GM19452 (cell line): ENCODE data around the gene SMOC2.

Source experiments
- ATAC-seq: cut with Tn5 transposase; IDR thresholded peaks from one replicate; pipeline ENCODE4 v1.9.1; 2021; ENCODE audit not compliant: unreplicated experiment

The SMOC2 gene

GRCh38 chr6:168415098-168415992, 25.6 kb upstream of the SMOC2 start:
- ATAC-seq: no peak

- no peak for ATAC-seq
These were observed 24.9 kb upstream of the SMOC2 start for GRCh38 chr6:168415993-168416530.

- ATAC-seq: no peak
These were observed 24.5 kb upstream of the SMOC2 start for GRCh38 chr6:168416531-168416930.

DNA sequence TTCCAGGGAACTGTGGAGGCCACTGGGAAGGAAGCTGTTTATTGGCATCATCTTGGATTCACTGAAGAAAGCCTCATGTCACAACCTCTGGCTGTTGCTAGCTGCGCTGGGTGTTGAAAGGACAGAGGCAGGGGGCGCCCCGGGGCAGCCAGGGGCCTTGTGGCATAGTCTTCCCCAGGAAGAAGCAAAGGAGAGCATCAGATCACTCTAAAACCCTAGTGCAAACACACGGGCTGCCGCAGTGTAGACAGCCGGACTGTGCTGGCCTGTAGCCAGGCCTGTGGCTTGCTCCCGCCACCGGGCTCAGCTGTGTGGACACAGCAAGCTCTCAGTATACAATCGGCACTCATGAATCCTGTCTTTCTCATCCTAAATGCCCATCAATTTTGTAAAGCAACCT, 23.8 kb upstream of the SMOC2 start:
- no peak for ATAC-seq

- no peak for ATAC-seq
These were observed 23.1 kb upstream of the SMOC2 start for GRCh38 chr6:168417679-168418557.

GRCh38 chr6:168418711-168419121, 22.3 kb upstream of the SMOC2 start:
- no peak for ATAC-seq

DNA sequence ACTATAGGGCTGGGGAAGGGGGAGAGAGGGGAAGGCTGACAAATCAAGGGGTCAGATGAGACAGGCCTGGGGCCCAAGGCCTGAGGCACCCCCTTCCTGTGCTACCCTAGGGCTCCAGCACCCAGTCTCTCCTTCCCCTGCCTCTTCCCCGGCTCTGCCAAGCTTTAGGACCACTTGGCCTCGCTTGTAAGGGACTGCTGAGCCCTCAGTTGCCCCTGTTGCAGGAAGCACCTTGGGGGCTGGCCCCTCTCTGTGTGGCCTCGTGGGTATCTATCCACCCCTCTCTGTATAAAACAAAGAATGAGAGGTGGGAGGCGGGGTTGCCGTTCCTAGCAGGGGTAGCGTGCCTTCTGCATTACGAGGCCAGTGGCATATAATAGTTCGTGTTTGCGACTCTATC, 21.4 kb upstream of the SMOC2 start:
- no peak for ATAC-seq

DNA sequence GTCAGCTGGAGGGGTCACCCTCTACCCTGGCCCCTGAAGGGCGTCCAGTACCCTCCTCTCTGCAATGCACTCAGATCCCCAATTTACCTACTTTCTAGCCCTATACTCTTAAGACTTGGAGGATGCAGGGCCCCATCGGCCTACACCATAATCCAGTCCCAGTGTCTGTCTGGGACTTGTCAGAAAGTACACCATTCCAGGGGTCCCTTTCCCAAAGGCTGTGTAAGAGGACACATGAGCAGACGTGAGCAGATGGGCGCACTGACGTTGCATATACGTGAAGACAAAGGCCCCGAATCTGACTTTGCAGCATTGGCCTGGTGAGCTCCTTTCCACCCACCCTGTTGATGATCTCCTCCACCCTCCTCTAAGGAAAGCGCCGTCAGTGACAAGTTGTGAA, 20.9 kb upstream of the SMOC2 start:
- ATAC-seq: no peak

GRCh38 chr6:168420706-168421105, 20.3 kb upstream of the SMOC2 start:
- no peak for ATAC-seq

GRCh38 chr6:168427184-168427583, 13.8 kb upstream of the SMOC2 start:
- no peak for ATAC-seq

GRCh38 chr6:168428052-168428826, 12.7 kb upstream of the SMOC2 start:
- ATAC-seq: no peak

DNA sequence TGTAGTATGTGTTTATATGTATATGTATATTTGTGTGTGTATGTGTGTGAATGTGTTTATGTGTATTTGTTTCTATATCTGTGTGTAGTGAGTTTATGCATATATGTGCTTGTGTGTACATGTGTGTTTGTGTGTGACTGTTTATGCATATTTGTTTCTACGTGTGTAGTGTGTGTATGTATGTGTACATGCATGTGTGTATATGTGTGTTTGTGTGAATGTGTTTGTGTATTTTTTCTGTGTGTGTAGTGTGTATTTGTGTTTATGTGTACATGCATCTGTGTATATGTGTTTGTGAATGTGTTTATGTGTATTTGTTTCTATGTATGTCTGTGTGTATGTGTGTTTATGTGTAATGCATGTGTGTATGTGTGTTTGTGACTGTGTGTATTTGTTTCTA, 12.1 kb upstream of the SMOC2 start:
- ATAC-seq: no peak

DNA sequence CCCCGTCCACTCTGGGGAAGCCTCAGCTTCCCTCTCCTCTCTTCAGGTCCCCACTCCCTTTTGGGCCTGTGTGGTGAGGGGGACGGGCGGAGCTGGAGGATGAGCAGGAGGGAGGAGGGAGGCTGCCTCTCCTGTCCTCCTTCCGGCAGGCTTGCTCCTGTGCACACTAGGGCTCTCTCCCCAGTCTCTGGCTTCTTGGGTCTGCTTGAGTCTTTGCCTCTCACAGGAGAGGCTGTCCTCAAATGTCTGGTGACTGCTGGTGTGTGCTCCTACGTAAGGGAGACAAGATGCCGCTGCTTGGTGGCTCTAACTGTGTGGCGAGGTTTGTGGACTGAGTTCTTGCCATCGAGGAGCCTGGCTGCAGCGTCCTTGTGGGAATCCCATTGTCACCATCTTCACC, 8.8 kb upstream of the SMOC2 start:
- ATAC-seq: no peak

DNA sequence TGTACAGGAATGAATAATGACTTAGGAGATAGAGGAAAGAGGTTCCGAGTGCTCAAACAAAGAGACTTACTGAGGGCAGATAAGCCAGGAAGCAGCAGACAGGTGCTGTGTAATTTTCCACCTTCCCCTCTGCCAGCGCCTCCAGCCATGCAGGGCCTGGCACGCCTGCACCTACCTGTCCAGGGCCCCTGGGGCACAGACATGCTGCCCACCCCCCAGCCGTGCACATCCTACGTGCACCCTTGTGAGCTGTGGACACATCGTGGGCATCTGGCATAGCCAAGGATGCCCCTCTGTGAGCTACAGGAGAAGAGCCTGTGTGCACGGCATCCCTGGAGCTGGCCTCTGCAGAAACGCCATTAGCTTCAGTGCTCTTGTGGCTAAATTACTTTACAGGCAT, 7.1 kb upstream of the SMOC2 start:
- no peak for ATAC-seq

GRCh38 chr6:168434505-168434904, 6.5 kb upstream of the SMOC2 start:
- ATAC-seq: no peak

DNA sequence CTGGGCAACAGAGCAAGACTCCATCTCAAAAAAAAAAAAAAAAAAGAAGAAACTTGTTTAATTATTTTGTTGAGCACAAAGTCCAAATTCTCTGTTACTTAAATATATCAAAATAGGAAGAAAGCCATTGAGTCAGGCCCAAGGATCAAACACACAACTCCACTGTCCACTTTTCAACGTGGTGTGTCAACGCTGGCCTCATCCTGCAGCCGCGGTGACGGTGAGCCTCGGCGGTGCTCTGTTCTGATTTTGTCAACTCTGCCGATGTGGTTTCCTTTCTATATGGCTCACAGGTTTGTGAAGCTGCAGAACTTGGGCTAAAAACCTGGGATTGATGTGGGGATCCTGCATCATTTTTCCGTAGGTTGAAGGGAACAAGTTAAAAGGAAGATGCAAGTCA, 3.2 kb upstream of the SMOC2 start:
- no peak for ATAC-seq

- ATAC-seq: no peak
These were observed 2.0 kb upstream of the SMOC2 start for GRCh38 chr6:168438783-168439520.

- no peak for ATAC-seq
These were observed 1.1 kb upstream of the SMOC2 start for GRCh38 chr6:168439794-168440450.

DNA sequence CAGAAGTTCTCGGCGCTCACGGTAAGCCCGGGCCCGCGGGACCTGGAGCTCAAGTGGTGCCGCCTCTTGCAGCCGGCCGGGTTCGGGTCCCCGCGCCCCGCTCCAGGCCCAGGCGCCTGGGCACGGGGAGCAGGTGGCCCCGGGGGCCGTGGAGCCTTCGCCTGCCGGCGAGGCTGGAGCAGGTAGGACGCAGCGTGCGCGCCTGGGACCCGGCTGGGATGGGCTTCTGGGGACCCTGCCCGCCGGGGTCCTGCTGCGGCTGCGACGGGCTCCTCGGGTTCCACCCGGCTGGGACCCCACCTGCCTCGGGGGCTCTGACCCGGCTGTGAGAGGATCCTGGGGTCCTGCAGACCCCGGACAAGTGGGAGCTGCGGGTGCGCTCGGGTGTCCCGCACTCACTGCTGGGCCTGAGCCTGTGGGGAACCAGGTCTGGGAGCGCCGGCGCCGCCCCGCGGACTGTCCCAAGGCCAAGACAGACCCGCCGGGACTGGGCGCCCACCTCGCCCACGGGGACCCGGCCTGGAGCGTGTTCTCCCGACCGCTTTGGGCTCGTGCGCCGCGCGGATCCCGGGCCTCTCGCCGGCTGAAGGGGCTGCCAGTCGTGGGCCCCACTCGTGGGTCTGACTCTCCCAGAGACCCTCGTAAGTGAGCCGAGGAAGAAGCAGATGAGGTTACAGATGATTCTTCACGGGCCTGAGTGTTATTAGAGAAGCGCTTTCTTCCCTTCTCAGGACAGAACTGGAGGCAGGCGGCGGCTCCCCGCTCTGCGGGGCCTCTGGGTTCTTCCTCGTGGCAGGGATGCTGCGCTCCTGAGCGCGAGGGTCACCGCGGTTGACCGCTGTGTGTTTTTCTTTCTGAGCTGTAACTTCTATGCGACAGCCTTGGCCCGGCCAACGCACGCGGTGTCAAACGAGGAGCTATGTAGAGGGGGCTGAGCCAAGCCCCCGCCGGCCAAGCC, 729 bp downstream of the SMOC2 start:
- ATAC-seq: no peak
